Endothelial cell (in vitro differentiated cells): ENCODE data around the gene AMDHD2. TPM values are rescaled to one million over a fixed set of nuclear protein-coding genes. Genes with fewer than 3 reads are reported as not detected.
A peak's percentile ranks its signal among the peaks of the same experiment; 100 is the strongest.
"Not testable (repeated sequence)": the region's sequence is repeated elsewhere in the genome, so short reads cannot be mapped to it uniquely, and the experiment has no call there.

ENCODE experiments used
- DNase-seq: peaks from one replicate; pipeline ENCODE4 v3.0.0; 2021; ENCODE audit warnings: low spot score
- H3K27ac Mint-ChIP-seq: one replicate; pipeline ENCODE4 v1.8.0; 2021; ENCODE audit warnings: mixed read lengths, inconsistent platforms; ENCODE audit not compliant: unreplicated experiment
- H3K27me3 Mint-ChIP-seq: one replicate; pipeline ENCODE4 v1.8.0; 2021; ENCODE audit warnings: mild to moderate bottlenecking, moderate library complexity, mixed read lengths, inconsistent platforms; ENCODE audit not compliant: unreplicated experiment
- H3K36me3 Mint-ChIP-seq: one replicate; pipeline ENCODE4 v1.8.0; 2021; ENCODE audit warnings: mild to moderate bottlenecking, low read depth, mixed read lengths, inconsistent platforms; ENCODE audit not compliant: unreplicated experiment
- H3K4me1 Mint-ChIP-seq: one replicate; pipeline ENCODE4 v1.8.0; 2021; ENCODE audit warnings: mild to moderate bottlenecking, mixed read lengths, inconsistent platforms; ENCODE audit not compliant: unreplicated experiment
- H3K4me3 Mint-ChIP-seq: one replicate; pipeline ENCODE4 v1.8.0; 2021; ENCODE audit warnings: mild to moderate bottlenecking, mixed read lengths, inconsistent platforms; ENCODE audit not compliant: unreplicated experiment
- H3K9me3 Mint-ChIP-seq: one replicate; pipeline ENCODE4 v1.8.0; 2021; ENCODE audit warnings: mixed read lengths, inconsistent platforms; ENCODE audit not compliant: unreplicated experiment
- microRNA-seq: library from miRNA; unstranded; fragments of <30 nt; microRNA quantifications from one replicate; pipeline ENCODE4, GENCODE V29; 2020; ENCODE audit not compliant: unreplicated experiment
- total RNA-seq: library from RNA; stranded (reverse); fragmentation: NEBNext Ultra II Directional; extraction: Animal tissue kit (Norgen Biotek cat#: 25700); gene quantifications from one replicate; pipeline ENCODE4 v1.2.1, GENCODE V29; 2021; ENCODE audit not compliant: unreplicated experiment
- TF ChIP-seq, protein P1 (sequence below): fragments of 200-600 bp; sonication (generic); IDR thresholded peaks from one replicate; pipeline ENCODE4 v1.5.0; 2021; ENCODE audit warnings: antibody characterized with exemption; ENCODE audit not compliant: unreplicated experiment

Gene AMDHD2
- total RNA-seq, 1 donor from 2014 or later, result 53.3 TPM

DNA sequence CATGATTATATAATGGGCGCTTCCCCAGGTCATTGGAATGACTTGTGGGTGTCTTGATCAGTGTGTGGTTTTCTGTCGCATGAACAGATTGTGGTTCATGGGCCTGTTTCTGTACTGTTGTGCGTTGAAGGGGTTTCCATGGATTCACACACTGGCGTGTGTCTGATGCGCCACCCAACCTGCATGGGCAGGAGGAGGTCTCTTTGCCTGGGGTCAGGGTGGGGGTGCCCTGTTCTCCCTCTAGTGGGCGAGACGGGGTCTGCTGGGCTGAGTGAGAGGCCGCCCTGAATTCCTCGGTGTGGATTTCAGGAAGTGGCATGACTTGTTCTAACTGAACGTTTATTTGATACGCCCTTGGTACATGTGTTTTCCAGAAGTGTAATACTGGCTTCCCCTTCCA is 60.0 kb downstream of the AMDHD2 start:
- not testable (repeated sequence) for H3K9me3 Mint-ChIP-seq, H3K27ac Mint-ChIP-seq, H3K4me3 Mint-ChIP-seq, H3K4me1 Mint-ChIP-seq, H3K36me3 Mint-ChIP-seq, H3K27me3 Mint-ChIP-seq
- TF ChIP-seq, protein P1, sequence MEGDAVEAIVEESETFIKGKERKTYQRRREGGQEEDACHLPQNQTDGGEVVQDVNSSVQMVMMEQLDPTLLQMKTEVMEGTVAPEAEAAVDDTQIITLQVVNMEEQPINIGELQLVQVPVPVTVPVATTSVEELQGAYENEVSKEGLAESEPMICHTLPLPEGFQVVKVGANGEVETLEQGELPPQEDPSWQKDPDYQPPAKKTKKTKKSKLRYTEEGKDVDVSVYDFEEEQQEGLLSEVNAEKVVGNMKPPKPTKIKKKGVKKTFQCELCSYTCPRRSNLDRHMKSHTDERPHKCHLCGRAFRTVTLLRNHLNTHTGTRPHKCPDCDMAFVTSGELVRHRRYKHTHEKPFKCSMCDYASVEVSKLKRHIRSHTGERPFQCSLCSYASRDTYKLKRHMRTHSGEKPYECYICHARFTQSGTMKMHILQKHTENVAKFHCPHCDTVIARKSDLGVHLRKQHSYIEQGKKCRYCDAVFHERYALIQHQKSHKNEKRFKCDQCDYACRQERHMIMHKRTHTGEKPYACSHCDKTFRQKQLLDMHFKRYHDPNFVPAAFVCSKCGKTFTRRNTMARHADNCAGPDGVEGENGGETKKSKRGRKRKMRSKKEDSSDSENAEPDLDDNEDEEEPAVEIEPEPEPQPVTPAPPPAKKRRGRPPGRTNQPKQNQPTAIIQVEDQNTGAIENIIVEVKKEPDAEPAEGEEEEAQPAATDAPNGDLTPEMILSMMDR, result peak; percentile 29
- DNase-seq, result peak; percentile 46

DNA sequence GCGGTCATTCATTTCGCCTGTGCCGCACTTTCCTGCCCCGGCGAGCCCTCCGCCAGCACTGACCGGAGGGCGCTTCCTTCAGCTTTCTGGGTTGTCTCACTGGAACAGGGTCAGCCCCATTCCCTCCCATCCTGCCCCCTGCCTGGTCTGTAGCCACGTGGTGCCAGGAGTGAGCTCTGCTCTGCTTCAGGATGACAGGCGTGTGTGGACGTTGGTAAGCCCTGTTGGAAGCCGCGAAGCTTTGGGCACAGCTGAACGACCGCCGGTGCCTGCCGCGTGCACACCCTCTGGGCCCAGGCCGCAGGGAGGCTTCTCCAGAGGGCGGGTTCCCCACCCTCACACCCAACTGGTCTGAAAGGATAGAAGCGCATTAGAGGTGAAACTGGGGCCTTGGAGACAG is 60.6 kb downstream of the AMDHD2 start:
- not testable (repeated sequence) for H3K27me3 Mint-ChIP-seq, H3K4me3 Mint-ChIP-seq, H3K9me3 Mint-ChIP-seq, H3K4me1 Mint-ChIP-seq, DNase-seq, H3K27ac Mint-ChIP-seq, H3K36me3 Mint-ChIP-seq

Small RNA genes within 50 kb of the gene (microRNA-seq; reads per million reads assigned to microRNA genes)
- gene MIR3178, result 0.35 reads per million

Other genes with a start within 250 kb of the AMDHD2 start
- 10.4 TPM for gene ABCA3, start 179.6 kb upstream of the AMDHD2 start, total RNA-seq
- 30.2 TPM for gene CCNF, start 90.9 kb upstream of the AMDHD2 start, total RNA-seq
- gene TEDC2, start 60.3 kb upstream of the AMDHD2 start, total RNA-seq, result 9.1 TPM
- not detected for gene NTN3, start 49.1 kb upstream of the AMDHD2 start, total RNA-seq
- 17.3 TPM for gene TBC1D24, start 45.2 kb upstream of the AMDHD2 start, total RNA-seq
- gene ATP6V0C, start 6.4 kb upstream of the AMDHD2 start, total RNA-seq, result 157 TPM
- not detected for gene CEMP1, start 11.0 kb downstream of the AMDHD2 start, total RNA-seq
- gene PDPK1, start 17.6 kb downstream of the AMDHD2 start, total RNA-seq, result 33.6 TPM
- gene KCTD5, start 162.2 kb downstream of the AMDHD2 start, total RNA-seq, result 24.3 TPM
- 0.90 TPM for gene PRSS27, start 199.9 kb downstream of the AMDHD2 start, total RNA-seq
- 456 TPM for gene SRRM2, start 232.3 kb downstream of the AMDHD2 start, total RNA-seq